NCI-H2171 (cell line): ENCODE results near the gene DHX40.
A peak's percentile ranks its signal among the peaks of the same experiment; 100 is the strongest.
"Not testable (repeated sequence)": the region's sequence is repeated elsewhere in the genome, so short reads cannot be mapped to it uniquely, and the experiment has no call there.

Experiments
- DNase-seq: peaks from one replicate; lab custom pipeline; 2025; lab: John Stamatoyannopoulos, UW

Gene DHX40

GRCh38 chr17:59561042-59561441, 4.4 kb upstream of the DHX40 start:
- DNase-seq, result no peak

- DNase-seq, result peak; percentile 15
Measured at GRCh38 chr17:59565959-59566324, 532 bp downstream of the DHX40 start.

DNA sequence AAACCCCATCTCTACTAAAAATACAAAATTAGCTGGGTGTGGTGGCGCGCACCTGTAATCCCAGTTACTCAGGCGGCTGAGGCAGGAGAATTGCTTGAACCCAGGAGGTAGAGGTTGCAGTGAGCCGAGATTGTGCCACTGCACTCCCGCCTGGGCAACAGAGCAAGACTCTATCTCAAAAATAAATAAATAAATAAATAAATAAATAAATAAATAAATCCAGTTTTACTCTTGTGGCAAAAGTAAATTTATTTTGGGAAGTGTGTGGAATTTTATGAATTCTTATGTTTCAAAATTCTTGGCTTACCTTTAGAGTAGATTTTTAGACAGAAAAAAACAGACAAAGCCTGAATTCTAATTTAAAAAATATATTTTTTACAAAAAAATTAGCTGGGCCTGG, 3.7 kb downstream of the DHX40 start:
- not testable (repeated sequence) for DNase-seq

DNA sequence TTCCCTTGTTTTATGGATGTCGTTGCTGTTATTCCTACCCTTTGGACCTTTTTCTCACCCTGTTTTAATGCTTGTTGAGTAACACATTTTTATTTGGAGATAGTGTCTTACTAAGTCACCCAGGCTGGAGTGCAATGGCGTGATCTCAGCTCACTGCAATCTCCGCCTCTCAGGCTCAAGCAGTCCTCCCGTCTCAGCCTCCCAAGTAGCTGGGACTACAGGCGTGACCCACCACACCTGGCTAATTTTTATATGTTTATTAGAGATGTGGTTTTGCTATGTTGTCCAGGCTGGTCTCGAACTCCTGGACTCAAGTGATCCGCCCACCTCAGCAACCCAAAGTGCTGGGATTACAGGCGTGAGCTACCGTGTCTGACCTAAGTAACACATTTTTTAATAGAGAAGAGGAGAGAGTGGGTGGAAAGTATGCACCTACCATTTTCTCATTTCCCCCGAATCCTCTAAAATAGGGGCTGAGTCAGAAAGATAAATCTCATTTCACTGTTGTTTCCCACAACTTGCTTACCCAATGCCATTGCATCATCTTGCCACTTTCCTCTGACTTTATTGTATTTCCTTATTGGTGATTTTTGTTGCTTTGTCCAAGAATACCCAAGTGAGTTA, 7.0 kb downstream of the DHX40 start:
- no peak for DNase-seq

DNA sequence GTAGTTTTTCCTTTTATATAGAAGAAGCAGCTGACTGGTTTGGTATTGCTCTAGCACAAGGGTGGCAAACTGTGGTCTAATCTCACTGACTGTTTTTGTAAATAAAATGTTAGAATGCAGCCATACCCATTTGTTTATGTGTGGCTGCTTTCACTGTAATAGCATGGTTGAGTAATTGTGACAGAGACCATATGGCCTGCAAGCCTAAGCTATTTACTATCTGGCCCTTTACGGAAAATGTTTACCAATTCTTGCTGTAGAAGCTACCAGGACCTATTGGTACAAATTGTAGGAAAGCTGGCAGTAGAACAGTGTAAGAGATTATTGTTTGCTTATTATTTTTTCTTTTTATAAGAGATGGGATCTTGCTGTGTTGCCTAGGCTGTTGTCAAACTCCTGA, 18.8 kb downstream of the DHX40 start:
- not testable (repeated sequence) for DNase-seq

DNA sequence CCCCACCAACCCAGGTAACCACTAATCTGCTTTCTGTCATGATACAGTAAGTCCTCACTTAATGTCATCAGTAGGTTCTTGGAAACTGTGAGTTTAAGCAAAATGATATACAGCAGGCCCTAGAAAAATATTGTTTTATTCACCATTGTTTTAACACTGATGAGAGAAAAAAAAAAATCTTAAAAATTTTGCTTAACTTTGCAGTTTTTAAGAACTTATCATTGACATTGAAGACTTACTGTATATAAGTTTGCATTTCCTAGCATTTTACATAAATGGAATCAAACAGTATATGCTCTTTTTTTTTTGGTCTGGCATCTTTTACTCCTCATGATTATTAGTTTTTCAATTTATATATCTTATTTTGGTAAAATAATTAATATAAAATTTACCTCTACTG, 34.8 kb downstream of the DHX40 start:
- no peak for DNase-seq

- no peak for DNase-seq
Measured at GRCh38 chr17:59601130-59601529, 35.7 kb downstream of the DHX40 start.

DNA sequence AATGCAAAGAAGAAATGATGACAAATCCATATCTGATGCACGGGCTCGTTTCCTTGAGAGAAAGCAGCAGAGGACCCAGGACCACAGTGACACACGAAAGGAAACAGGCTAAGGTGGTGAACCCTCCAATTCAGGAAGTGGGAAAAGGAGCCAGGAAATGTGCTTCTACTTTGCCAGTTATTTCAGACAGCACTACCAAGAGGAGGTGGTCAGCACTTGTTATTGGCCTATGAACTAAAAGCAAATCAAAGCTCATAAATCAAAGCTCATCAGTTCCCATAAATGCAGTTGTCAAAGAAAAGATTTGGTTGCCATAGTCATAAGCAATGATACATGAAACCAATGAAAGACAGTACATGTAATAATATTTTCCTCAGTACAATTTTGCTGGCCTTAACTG, 41.7 kb downstream of the DHX40 start:
- no peak for DNase-seq

DNA sequence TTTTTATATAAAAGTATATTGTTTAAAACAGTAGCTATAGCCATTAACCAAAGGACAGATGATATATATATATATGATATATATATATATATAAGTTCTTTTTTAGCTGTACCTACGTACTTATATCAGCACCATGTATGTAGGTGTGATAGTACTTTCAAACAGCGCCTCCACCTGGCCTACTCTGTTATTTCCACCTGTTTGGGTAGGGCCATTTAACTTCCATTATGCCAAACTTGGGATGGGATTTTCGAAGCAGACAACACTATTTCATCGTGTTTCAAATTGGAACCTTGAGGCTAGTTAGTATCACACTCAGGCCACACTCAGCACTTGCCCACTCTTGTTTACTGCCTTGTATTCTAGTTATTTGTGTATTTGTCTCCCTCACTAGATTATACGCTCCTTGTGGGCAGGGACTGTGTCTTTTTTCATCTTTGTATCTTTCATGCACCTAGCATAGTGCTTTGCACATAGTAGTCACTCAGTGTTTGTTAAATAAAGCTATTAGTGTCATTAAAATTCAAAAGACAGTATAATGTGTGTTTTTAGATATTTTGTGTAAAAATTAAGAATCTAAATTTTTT, 42.5 kb downstream of the DHX40 start:
- DNase-seq, result no peak

- DNase-seq, result no peak
Measured at GRCh38 chr17:59611503-59611902, 46.1 kb downstream of the DHX40 start.

- no peak for DNase-seq
Measured at GRCh38 chr17:59616253-59616920, 51.0 kb downstream of the DHX40 start.

- DNase-seq, result no peak
Measured at GRCh38 chr17:59617156-59617732, 51.8 kb downstream of the DHX40 start.

- no peak for DNase-seq
Measured at GRCh38 chr17:59619035-59619297, 53.6 kb downstream of the DHX40 start.

DNA sequence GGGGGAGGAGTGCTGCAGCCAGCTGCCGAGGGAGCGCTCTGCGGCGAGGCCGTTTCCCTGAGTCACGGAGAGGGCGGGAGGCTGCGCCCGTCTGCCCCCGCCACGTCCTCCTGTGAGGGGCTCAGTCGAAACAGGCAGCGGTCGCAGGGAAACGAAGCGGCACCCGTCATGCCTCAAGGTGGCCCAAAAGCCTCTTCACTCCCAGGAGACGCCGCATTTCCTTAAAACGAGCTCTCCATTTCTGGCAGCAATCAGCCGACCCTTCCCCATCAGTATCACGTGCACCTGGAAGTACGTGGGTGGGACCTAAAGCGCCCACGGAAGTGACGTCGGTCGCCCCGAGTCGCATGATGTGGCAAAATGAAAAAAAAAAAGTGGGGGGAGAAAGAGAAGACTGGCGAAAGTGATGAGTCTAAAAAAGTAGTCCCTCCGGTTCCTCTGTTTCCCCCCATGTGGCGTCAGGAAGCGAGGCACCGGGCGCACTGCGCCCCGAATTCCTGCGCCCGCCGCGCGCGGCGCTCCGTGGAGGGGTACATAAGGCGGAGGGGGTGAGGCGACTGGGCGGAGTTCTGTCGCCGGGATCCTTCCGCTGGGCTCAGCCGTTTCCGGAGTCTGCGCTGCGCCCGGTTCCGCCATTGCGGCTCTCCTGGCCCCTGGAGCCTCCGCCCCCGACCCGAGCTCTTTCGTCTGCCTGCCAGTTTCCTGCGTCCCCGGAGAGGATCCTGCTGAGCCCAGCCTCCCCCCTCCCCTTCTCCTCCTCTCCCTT, 54.1 kb downstream of the DHX40 start, which contains the start of gene CLTC:
CLTC (plus strand) TSS at position 598 of the 766 bp plus-strand sequence. CDS start 237 bp downstream, outside the sequence.
- DNase-seq, result peak; percentile 100

GRCh38 chr17:59620064-59620359, 54.6 kb downstream of the DHX40 start:
- no peak for DNase-seq

DNA sequence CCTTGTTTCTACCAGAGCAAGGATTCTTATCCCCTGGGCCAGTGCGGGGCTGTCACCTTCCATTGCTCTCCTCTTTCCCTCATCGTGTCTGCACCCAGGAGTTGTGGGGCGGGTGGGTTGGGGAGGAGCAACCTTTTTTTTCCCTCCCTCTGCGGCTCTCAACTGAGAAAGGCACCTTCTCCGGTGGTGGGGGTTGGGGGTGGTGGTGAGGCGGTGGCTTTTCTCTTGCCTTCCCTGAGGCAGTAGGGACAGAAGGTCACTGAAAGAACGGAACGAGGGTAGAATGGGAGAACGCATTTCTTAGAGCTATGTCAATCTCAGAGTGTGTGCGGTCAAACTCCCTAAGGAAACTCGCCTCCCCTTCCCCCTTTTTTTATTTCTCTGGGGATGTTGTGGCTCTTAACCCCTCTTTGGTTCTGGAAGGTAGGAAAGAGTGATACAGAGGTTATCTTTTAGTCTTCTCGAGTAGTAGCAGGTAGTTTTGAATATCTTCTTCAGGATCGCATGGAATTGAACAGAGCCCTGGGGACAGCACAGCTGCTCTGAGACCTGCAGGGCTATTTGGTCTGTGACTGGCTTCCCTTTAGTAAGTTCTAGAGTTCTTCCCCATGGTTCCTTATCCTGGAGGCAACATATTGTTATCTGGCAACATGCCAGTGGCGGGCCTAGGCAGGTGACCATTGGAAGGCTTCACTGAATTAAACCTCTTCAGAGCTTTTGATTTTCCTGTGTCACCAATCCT, 55.3 kb downstream of the DHX40 start:
- peak; percentile 7 for DNase-seq

- DNase-seq, result no peak
Measured at GRCh38 chr17:59621771-59622170, 56.4 kb downstream of the DHX40 start.

GRCh38 chr17:59623151-59623550, 57.7 kb downstream of the DHX40 start:
- no peak for DNase-seq

DNA sequence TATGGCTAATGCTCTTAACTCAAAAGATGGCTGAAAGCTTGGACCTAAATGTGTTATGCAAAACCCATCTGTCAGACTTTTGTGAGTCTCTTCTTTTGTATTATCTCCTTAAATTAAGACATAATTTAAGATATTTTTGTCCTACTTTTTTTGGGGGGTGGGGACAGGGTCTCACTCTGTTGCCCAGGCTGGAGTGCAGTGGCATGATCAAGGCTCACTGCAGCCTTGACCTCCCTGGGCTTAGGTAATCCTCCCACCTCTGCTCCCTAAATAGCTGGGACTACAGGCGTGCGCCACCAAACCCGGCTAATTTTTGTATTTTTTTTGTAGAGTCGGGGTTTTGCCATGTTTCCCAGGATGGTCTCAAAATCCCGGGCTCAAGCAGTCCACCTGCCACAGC, 61.3 kb downstream of the DHX40 start:
- no peak for DNase-seq

DNA sequence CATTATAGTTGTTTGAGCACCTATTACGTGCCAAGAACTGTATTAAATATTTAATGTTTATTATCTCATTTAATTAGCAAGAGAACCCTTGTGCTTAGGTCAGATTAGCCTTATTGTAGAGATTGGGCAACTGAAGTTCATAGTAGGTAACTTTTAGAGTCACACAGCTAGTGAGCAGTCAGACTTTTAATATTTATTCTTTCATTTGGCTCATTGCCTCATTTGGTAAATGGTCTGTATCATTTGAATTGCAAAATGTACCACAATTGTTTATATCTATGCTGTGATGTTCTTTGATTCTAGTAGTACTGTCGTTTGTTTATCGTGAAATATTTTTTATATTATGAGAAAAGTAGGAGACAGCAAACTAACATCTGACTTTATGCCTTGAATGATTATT, 61.9 kb downstream of the DHX40 start:
- no peak for DNase-seq

DNA sequence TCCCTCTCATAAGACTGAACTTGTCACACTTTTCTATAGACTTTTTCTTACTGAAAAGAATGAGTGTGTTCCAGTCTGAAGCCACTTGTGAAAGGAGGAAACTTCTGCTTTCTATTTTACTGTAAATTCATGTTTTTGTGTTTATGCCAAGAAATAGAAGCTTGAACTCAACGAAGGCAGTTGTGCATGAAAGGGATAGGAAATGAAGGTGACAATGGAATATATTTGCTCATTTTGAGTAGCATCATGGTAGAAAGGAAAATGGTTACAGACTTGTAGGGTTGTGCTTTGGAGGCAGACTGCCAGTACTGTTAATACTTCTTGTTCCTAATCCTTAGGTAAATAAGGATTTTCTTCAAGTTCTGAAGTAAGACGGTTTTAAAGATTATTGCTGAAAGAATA, 62.4 kb downstream of the DHX40 start:
- no peak for DNase-seq

GRCh38 chr17:59629174-59629573, 63.8 kb downstream of the DHX40 start:
- no peak for DNase-seq
